Neural progenitor cell (in vitro differentiated cells): ENCODE results near the gene POLN. TPM values are rescaled to one million over a fixed set of nuclear protein-coding genes. Genes with fewer than 3 reads are reported as not detected.

Experiments used
- DNase-seq: peaks from one replicate; pipeline ENCODE4 v3.0.0-alpha.2; 2016; ENCODE audit warnings: low spot score
- H2AFZ ChIP-seq: fragments of 200-600 bp; sonication (generic); replicated peaks from 2 replicates; pipeline ENCODE4 v1.6.1; 2016; ENCODE audit warnings: antibody characterized with exemption
- H3F3A ChIP-seq: fragments of 200-600 bp; sonication (generic); 2 replicates; pipeline ENCODE4 v1.6.1; 2016; ENCODE audit warnings: antibody characterized with exemption, low read depth
- H3K27ac ChIP-seq: fragments of 200-600 bp; sonication (generic); 2 replicates; pipeline ENCODE4 v1.5.1; 2016; ENCODE audit warnings: mild to moderate bottlenecking
- H3K27me3 ChIP-seq: fragments of 200-600 bp; sonication (generic); 2 replicates; pipeline ENCODE4 v1.6.1; 2016; ENCODE audit warnings: mild to moderate bottlenecking, moderate library complexity
- H3K36me3 ChIP-seq: fragments of 200-600 bp; sonication (generic); 2 replicates; pipeline ENCODE4 v1.5.1; 2016
- H3K4me1 ChIP-seq: fragments of 200-600 bp; sonication (generic); 2 replicates; pipeline ENCODE4 v1.6.1; 2016; ENCODE audit warnings: mixed run types
- H3K4me2 ChIP-seq: fragments of 200-600 bp; sonication (generic); 2 replicates; pipeline ENCODE4 v1.6.1; 2016
- H3K4me3 ChIP-seq: fragments of 200-600 bp; sonication (generic); 2 replicates; pipeline ENCODE4 v1.5.1; 2016
- H3K79me2 ChIP-seq: fragments of 200-600 bp; sonication (generic); 2 replicates; pipeline ENCODE4 v1.6.1; 2016; ENCODE audit warnings: low read depth
- H3K9ac ChIP-seq: fragments of 200-600 bp; sonication (generic); 2 replicates; pipeline ENCODE4 v1.6.1; 2016
- H3K9me3 ChIP-seq: fragments of 200-600 bp; sonication (generic); 2 replicates; pipeline ENCODE4 v1.5.1; 2016; ENCODE audit warnings: low read depth
- H4K20me1 ChIP-seq: fragments of 200-600 bp; sonication (generic); 2 replicates; pipeline ENCODE4 v1.6.1; 2016; ENCODE audit warnings: low read depth
- H3K27ac Mint-ChIP-seq: 3 replicates; pipeline ENCODE4 v1.8.0; 2021; ENCODE audit warnings: mixed read lengths
- H3K27me3 Mint-ChIP-seq: 2 replicates; pipeline ENCODE4 v1.8.0; 2022; ENCODE audit warnings: low read depth, mild to moderate bottlenecking, inconsistent platforms, moderate library complexity, mixed read lengths; ENCODE audit not compliant: insufficient read depth
- H3K36me3 Mint-ChIP-seq: 3 replicates; pipeline ENCODE4 v1.8.0; 2021; ENCODE audit warnings: mixed read lengths
- H3K4me1 Mint-ChIP-seq: 3 replicates; pipeline ENCODE4 v1.8.0; 2021; ENCODE audit warnings: mixed read lengths
- H3K4me3 Mint-ChIP-seq: 3 replicates; pipeline ENCODE4 v1.8.0; 2021; ENCODE audit warnings: mild to moderate bottlenecking, moderate library complexity, mixed read lengths
- H3K9me3 Mint-ChIP-seq: 3 replicates; pipeline ENCODE4 v1.8.0; 2020; ENCODE audit warnings: mixed read lengths
- CTCF ChIP-seq: fragments of 200-600 bp; sonication (generic); IDR thresholded peaks from 2 replicates; pipeline ENCODE4 v1.5.1; 2017; ENCODE audit warnings: antibody characterized with exemption, mild to moderate bottlenecking
- EZH2 ChIP-seq: fragments of 200-600 bp; sonication (generic); IDR thresholded peaks from 2 replicates; pipeline ENCODE4 v1.6.1; 2017; ENCODE audit warnings: antibody characterized with exemption, mild to moderate bottlenecking, moderate library complexity
- EZH2phosphoT487 ChIP-seq: fragments of 200-600 bp; sonication (generic); IDR thresholded peaks from 2 replicates; pipeline ENCODE4 v1.6.1; 2017; ENCODE audit warnings: antibody characterized with exemption
- total RNA-seq: library from RNA; depleted of rRNA; stranded (reverse); fragments of >200 nt; gene quantifications from 2 replicates; pipeline ENCODE4 v1.2.3, GENCODE V29; 2015; ENCODE audit warnings: low replicate concordance

The POLN gene
- total RNA-seq, 1 donor from 2014 or later, result 1.7 TPM

- Mint-ChIP-seq H3K27ac (no peak overlapping the region), H3K27me3 (peaks cover 2% of the 10 kb centered on the region), H3K4me1 (peaks cover 5% of the 10 kb centered on the region), H3K36me3 (no peaks in the 10 kb centered on the region), H3K9me3 (no peaks in the 10 kb centered on the region), H3K4me3 (no peak overlapping the region)
- Histone ChIP-seq H3K4me1 (no peaks in the 10 kb centered on the region), H4K20me1 (peaks cover 3% of the 10 kb centered on the region), H3K9ac (no peak overlapping the region), H3K9me3 (no peaks in the 10 kb centered on the region), H3K79me2 (no peaks in the 10 kb centered on the region), H3K36me3 (no peaks in the 10 kb centered on the region), H3K27me3 (no peaks in the 10 kb centered on the region), H3F3A (peaks cover 5% of the 10 kb centered on the region), H3K27ac (no peak overlapping the region), H3K4me3 (no peak overlapping the region), H3K4me2 (no peak overlapping the region), H2AFZ (no peak overlapping the region)
- DNase-seq, result peak; percentile 89
- TF ChIP-seq EZH2, result no peak
- peak; percentile 88 for TF ChIP-seq CTCF
Measured at GRCh38 chr4:2220016-2220630, 21.8 kb downstream of the POLN start.

- Histone ChIP-seq H2AFZ (no peak overlapping the region), H3K36me3 (no peaks in the 10 kb centered on the region), H3K9me3 (no peaks in the 10 kb centered on the region), H3K4me3 (no peak overlapping the region), H3K9ac (no peak overlapping the region), H4K20me1 (peaks cover 3% of the 10 kb centered on the region), H3K4me1 (no peaks in the 10 kb centered on the region), H3K79me2 (no peaks in the 10 kb centered on the region), H3K27me3 (no peaks in the 10 kb centered on the region), H3K4me2 (no peak overlapping the region), H3F3A (peaks cover 5% of the 10 kb centered on the region), H3K27ac (no peak overlapping the region)
- H3K27ac Mint-ChIP-seq, result no peak overlapping the region
- H3K27me3 Mint-ChIP-seq, result peaks cover 2% of the 10 kb centered on the region
- no peak for TF ChIP-seq CTCF
- no peak for TF ChIP-seq EZH2
- no peak for TF ChIP-seq EZH2phosphoT487
- no peak for DNase-seq
- no peaks in the 10 kb centered on the region for H3K9me3 Mint-ChIP-seq
- no peaks in the 10 kb centered on the region for H3K36me3 Mint-ChIP-seq
- H3K4me1 Mint-ChIP-seq, result peaks cover 5% of the 10 kb centered on the region
- H3K4me3 Mint-ChIP-seq, result no peak overlapping the region
Measured at GRCh38 chr4:2219233-2219760, 22.6 kb downstream of the POLN start.

- Histone ChIP-seq H4K20me1 (peaks cover 1% of the 10 kb centered on the region), H3F3A (peaks cover 5% of the 10 kb centered on the region), H3K4me3 (no peak overlapping the region), H3K4me2 (no peak overlapping the region), H2AFZ (no peak overlapping the region), H3K4me1 (no peaks in the 10 kb centered on the region), H3K36me3 (no peaks in the 10 kb centered on the region), H3K27me3 (no peaks in the 10 kb centered on the region), H3K9me3 (no peaks in the 10 kb centered on the region), H3K9ac (no peak overlapping the region), H3K79me2 (no peaks in the 10 kb centered on the region), H3K27ac (no peak overlapping the region)
- H3K27me3 Mint-ChIP-seq, result peaks cover 2% of the 10 kb centered on the region
- H3K27ac Mint-ChIP-seq, result no peak overlapping the region
- H3K4me3 Mint-ChIP-seq, result no peak overlapping the region
- H3K9me3 Mint-ChIP-seq, result no peaks in the 10 kb centered on the region
- no peaks in the 10 kb centered on the region for H3K36me3 Mint-ChIP-seq
- TF ChIP-seq CTCF (no peak), EZH2phosphoT487 (no peak), EZH2 (no peak)
- DNase-seq, result no peak
- H3K4me1 Mint-ChIP-seq, result peaks cover 5% of the 10 kb centered on the region
Measured at GRCh38 chr4:2218436-2218835, 23.5 kb downstream of the POLN start.
